HG03097 (cell line): ENCODE results near the gene THSD4.

Experiments used
- ATAC-seq: cut with Tn5 transposase; IDR thresholded peaks from one replicate; pipeline ENCODE4 v1.9.1; 2021; ENCODE audit not compliant: unreplicated experiment, low FRiP score

The THSD4 gene

DNA sequence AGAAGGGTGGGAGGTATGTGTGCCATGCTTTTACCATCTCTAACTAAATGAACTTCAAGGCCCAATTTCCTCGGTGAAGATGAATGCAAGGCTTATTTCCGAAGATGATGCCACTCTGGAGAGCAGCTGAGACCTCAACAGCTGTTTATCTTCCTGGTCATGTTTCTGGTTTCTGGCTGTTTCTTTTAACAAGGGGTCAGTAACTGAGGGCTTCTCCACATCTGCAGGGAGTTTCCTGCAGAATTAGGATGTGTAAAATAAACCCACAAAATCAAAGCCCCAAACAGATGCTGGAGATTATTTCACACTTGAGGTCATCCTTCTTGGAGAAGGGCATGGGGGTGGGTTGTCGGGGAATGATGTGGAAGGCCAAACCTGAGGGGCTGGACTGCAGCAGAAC, 220.3 kb downstream of the THSD4 start:
- no peak for ATAC-seq

DNA sequence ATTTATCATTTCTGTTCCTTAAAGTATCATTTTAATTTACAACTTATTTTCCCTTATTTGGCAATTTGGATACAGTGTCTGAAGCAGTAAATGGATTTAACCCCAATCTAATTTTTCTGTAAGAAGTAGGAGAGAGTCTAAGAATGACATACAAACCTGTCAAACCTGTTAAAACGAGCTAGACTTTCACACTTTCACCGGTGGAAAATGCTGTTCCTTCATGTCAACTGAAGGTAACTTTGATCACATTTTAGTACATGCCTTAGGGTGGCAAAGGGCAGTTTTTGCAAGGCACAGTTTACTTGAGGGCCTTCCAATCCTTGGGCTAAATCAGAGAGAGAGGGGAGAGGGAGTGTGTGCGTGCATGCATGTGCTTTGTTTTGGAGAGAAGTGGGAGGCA, 221.4 kb downstream of the THSD4 start:
- no peak for ATAC-seq

DNA sequence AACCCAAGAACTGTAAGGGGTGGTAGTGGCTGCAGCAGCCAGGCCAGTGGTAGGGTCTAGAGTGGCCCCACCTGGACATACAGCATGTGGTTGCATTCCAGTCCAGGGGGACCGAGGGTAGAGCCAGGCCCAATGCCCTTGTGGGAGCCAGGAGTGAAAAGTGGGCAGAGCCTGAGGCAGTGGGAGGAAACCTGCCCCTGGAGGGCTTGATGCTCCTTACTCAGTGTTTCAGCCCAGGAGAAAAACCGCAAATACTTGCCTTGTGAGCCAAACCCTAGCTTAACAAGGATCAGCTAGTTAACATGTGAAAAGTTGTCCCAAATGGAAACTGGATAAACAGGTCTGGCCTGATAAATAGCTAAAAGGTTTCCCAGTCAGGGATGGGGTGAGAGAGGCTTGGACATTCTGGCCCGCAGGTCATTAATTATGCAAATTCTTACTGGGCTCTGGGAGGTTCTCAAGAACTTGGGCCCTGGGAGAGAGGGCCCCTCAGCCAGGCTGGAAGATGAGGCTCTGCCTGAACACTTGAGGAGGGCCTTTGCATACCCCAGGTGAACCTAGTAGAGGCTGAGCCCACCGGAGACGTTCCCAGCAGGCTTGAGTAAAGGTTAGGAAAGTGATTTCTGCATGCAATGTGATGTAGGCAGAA, 222.1 kb downstream of the THSD4 start:
- no peak for ATAC-seq

DNA sequence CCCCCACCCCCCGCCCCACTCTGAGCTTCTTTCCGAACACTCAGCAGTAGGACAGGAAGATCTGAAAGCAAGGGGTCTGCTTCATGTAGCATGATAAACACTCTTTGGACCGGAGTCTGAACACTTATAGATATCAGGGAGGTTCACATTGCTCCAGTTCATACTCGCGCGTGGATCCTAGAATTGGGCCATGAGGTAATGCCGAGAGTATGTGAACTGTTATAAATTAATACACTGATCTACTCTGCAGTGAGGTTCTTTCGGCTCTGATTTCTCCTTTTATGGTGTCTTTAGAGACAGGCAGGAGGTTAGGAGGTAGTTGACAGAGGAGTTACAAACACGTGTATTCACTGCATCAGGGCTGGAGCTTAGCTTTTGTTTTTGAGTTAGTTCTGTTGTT, 223.0 kb downstream of the THSD4 start:
- no peak for ATAC-seq

DNA sequence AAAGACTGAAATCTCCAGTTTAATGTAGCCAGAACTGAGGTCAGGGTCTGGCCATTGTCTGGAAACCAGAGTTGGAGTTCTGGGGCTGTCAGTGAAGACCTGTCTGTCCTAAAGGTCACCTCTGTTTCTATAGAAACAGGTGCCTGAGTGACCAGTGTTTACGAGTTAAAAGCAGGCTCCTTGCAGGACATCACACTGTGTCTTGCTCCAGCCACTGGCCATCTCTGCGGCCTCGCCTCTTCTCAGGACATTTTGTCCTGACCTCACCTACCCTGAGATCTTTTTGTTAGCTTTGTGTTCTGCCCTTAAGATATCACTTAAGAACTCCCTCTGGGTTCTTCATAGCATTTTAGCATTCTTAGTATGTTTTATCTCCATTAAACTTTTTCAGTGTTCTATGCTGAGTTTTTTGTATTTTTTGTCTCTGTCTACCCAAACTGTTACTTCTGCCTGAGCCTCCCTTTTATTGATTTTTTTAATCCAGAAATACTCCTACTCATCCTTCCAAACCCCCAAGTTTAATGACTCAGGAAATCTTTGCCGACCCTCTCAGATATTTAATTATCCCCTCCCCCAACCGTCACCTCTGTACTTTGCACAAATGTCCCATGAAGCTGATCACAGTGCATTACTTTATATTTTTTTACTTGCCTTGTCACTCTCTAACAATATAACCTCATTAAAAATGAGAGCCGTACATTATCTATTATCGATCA, 223.7 kb downstream of the THSD4 start:
- ATAC-seq = no peak

DNA sequence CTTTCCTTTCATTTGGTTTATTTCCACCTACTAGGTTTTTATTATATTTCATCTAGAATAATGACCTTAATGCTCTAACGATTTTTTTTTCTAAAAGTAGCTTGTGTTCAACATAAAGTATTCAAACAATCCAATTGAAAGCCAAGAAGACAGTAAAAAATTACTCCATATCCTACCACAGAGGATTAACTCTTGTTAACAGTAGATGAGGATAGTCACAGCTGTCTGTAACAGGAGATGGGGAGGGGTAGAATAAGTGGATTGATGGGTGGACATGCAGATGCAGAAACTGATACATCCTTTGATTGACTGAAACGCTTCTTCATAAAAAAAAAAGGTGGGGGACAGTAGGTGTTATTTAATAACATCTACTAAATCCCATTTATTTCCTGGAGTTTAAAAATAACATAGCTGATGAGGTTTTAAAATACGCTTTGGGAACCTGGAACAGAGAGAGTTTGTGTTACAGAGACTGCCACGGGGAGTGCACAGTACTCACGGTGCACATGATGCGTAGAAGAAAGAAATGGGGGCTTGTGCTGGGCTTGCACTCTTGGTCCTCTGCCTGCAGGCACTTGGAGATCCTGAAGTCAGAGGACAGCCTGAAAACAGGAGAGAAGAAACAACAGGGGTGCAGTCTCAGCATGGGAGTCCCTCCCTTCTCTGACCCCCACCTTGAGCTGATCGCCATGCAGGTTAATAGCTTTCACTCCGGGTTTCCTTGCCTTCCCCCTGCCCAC, 226.7 kb downstream of the THSD4 start:
- ATAC-seq = no peak

DNA sequence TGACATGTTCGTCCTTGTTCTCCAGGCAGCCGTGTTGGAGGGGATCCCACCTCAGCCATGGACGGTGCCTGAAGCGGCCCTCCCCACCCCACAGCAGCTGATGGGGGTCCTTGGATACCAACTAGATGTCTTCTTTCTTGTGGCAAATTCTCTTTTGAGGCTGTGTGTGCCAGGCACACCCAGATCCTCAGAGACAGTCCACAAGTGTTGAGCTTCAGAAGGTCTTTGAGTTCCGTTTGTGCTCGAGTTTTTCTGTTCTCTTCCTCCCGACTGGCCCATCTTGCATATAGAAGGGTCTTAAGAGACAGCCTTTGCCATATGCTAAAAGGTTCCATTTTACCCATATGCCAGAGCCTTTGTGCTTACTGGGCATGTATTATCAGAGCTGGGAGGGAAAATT, 227.4 kb downstream of the THSD4 start:
- ATAC-seq = no peak

DNA sequence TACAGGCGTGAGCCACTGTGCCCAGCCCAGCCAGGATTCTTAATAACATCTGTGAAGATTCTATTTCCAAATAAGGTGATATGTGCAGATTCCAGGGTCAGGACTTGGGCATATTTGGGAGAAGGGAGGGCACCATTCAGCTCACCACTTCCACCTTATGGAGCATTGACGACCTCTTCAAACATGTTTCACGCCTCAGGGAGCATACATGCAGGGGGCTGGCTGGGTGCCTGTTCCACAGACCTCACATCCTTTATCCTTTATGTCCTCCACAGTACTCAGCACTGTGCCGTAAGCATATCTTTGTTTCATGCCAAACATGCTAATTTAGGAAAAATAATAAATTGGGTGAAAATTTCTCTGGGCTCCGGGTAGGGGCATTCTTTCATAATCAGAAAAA, 229.0 kb downstream of the THSD4 start:
- no peak for ATAC-seq

DNA sequence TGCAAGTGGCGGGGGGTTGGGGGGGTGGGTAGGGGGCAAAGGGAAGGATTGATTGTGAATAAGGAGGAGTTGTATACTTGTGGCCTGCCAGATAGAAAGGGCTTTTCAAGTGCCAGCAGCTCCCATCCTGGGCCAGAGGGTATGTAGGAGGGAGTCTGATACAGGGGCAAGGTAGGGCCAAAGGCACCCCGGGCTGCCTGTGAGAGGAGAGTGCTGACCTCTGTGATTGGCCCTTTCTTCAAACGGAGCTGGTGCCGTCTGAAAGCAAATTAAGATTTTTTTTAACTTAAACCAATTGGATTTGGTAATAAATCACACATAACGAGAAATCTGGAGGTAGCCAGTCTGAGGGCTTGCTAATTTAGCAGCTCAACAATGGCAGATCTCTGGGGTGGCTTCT, 229.9 kb downstream of the THSD4 start:
- ATAC-seq = no peak

DNA sequence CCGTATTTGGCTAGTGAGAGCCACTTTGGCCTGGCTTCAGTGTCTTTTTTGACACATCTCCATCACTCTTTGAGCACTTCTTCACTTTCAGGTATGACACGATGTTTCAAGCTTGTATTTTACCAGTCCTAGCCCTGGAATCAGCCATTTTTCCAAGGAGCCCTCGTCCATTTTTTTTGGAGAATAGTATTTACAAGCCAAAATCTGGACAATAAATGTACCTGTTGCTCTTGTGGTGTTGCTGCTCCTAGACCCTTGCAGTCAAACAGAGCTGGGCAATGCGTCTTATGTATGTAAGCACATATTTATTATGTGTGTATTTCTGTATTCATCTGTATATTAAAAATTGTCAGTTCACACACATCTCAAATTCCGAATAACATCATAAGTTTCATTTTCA, 231.2 kb downstream of the THSD4 start:
- no peak for ATAC-seq

DNA sequence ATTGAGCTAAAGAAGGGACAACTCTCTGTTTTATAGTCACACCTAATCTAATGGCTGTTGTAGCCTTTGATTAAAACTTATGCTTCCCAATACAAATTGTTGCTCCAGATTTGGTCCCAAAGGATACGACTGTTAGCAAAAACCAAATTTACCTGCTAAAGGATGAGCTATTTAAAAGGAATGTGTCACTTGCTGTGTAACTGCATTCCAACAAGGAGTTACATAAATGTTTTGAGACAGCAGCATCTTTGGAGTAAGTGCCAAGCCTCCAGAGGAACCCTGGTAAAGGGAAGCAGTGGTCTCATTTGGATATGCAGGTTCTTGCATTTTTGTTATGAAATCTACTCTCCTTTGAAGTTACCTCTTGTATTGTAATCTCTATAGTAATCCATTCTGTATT, 233.3 kb downstream of the THSD4 start:
- ATAC-seq = no peak

DNA sequence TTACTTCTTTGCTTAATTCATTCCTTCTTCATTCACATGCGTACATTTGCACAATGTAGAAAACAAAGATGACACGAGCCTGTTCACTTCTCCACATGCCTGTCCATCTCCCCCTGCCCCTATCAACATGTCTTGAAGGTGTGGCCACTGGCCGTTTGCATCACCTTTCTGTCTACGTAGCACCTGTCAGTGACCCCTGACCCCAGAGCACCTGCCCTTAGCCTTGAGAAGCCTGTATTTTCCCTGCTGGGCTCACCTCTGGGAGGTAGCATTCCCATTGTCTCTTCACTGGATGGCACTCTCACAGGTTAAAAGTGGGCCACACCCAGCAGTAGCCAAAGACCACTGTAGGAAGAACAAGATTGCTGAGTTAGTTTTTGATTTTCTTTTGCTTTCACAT, 234.1 kb downstream of the THSD4 start:
- no peak for ATAC-seq

DNA sequence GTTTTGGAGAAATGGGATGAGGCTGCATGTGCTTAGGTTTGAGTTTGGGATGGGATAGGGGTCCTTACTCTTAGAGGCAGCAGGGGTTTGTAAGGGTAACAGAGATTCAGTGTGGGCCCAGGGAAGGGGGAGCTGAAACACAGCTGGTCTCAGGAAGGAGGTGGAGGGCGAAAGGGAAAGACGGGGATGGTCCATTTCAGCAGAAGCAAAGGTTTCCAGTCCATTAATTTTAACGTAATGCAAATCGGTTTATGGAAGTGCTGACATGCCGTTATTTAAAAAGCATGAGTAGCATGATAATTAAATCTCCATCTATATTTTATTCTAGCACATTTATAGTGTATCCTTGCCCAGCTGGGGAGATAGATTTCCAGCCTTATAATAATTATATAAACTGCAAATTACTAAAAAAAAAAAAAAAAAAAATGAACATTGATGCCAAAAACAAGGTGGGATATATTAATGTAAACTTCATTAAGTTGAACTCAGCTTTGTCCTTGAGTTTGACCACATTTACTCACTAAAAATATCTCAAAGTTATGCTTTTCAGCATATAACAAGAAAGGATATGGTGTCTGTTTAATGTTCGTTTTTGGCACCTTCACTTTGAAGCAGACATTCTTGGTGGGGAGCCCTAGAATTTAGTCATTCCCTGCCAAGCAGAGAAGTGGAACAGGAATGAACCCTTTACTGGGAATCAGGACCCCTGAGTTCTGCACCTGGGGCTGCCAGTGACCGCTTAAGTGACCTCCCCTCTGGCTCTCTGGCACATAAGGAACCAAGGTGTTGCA, 234.7 kb downstream of the THSD4 start:
- ATAC-seq = no peak

DNA sequence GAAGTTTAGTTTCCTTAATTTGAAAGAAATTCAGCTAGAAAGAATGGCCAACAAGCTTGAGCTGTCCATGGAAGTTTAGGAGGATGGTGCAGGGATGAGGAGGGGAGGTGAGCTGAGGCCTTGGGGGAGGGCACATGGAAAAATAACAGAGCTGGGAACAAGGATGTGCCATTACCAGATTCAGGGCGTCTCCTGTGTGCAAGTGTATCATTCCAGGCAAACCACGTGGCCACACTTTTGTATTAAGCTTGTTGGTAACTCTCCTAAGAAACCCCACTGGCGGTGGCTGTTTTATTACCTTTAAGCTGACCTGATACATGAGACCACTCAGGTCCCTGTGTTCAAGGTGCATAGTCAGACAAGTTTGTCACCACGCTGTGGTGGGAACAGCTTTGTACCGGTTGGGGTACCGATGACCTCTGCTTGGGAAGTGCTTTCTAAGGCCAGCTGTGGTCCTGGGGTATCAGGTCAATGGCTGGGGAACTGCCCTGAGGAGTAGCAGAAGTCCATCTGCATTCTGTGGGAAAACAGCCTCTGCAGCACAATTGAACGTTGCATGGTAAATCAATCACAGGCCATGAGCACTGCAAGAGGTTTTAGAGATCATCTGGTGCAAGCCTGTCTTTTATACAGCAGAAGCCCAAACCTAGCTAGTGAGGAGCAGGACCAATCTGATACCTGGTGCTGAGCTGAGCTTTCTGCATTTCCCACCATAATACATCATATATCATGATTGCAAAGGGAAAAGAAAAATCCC, 235.5 kb downstream of the THSD4 start:
- ATAC-seq = no peak

DNA sequence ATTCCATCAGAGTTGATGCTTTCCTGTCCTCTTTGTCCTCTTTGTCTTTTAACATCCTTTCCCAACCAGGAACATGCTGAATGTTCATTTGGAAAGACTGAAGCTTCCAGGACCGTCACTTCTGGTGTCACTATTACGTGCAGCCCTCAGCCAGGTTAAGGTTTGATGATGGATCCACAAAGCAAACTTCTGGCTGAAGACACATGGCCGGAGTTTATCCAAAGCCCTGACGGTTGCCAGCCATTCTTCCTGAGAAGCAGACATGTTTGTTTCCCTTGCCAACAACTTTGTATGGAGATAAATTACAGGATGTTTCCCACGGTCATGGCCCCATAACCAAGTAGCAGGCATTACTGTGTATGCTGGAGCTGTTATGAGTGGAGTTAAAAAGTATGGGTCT, 236.9 kb downstream of the THSD4 start:
- no peak for ATAC-seq

DNA sequence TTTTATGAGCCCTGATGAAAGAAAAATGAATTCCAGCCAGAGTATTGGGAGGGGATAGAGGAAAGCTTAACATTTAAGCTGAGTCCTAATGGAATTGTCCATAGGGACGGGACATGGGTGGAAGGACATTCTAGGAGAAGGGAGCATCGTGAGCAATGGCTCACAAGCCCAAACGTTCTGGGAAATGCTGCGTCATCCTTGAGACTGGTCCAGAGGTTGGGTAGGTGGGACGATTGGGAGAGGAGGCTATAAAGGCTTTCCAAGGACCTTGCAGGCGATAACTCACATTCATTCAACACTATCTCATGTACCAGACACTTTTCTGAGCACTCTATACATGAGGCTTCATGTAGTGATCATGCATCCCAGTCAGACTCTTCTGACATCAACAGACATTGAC, 237.5 kb downstream of the THSD4 start:
- ATAC-seq = no peak

DNA sequence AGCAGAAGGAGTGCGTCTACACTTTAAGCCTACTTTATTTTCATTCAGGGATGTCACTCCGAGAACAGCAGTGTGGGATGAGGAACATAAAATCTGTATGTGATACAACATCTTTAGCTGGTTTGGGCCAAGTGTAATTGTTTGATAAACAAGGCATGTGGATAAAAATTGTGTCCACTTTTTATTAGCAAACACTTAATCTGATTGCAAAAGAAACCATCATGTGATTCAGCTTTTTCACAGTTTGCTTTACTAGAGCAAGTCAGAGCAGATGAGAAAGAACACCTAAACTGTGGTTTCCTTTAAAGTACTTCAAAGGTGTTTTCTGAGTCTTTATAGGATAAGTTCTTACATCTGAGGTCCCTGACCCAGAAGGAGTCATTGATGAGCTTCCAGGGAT, 237.9 kb downstream of the THSD4 start:
- ATAC-seq = no peak

DNA sequence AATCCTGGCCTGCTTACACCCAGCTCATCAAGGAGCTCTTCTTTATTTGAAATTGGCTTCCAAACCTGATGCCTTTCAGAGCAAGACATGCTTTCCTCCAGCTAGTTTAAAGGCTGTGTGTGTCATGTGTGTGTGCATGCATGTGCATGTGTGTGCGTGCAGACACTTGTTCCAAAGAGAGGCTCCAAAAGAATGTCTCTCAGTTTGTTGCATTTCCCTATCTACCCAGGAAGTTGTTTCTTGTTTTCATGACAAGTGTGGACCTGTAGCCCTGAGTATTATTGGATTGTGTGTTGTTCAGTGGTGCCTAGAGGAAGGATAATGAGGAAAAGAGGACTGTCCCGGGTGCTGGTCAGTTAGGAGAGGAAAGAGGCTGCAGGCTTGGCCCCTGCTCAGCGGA, 240.0 kb downstream of the THSD4 start:
- no peak for ATAC-seq

DNA sequence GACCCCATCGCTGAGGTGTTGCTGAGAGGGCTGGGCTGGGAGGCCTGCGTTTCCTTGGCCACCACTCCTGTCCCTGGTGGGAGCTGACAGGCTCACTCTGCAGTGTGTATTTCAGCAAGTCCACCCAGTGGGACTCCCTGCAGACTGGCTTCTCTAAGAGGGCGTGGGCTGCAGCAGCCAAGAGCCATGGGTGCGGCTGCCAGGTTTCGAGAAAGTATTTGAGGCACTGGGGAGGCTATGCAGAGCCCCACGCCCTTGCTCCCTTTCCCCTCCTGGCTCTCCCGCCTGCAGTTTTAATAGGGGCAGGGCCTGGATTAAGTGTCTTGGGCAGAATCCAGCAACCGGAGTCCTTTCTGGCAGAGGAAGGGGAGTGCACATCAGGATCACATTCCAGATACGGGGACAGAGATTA, 242.1 kb downstream of the THSD4 start:
- ATAC-seq = no peak

DNA sequence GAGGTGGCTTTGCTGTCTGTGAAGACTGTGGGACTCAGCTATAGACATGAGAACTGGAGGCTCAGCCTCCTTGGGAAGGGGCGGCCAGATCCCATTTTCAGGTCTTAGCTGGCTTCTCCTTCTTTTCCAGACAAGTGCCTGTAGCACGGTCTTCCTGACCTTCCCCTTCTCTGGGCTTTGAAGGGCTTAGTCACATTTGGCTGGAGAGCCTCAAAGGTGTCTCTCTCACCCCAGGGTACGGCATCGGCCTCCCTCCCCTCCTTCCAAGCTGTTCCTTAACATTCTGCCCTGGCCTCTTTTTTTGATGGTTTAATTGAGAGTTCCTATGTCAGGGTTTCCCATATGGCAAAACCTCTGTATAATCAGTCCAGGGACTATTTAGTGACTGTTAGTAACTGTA, 242.7 kb downstream of the THSD4 start:
- no peak for ATAC-seq
